IMR-90 (cell line): Measurements from ENCODE around the gene HOATZ. TPM values are rescaled to one million over a fixed set of nuclear protein-coding genes. Genes with fewer than 3 reads are reported as not detected.

Experiments used
- ATAC-seq: fragments of 200-7000 bp; cut with Tn5 transposase; 2 replicates; pipeline ENCODE4 v1.9.1; 2020; ENCODE audit warnings: low read depth, mild to moderate bottlenecking, moderate library complexity
- BruUV-seq: library from RNA; stranded (reverse); fragments of 400-500 nt; replicated peaks from 2 replicates; lab custom pipeline; 2021; lab: Mats Ljungman, UMichigan
- CTCF ChIA-PET: fragments of 300-600 bp; formaldehyde crosslinking; extraction: SDS; loops from one replicate; lab custom pipeline; 2021; ENCODE audit warnings: antibody characterized with exemption; lab: Yijun Ruan, JAX
- POLR2A ChIA-PET: fragments of 300-600 bp; sonication (Branson Sonifier 250); formaldehyde crosslinking; loops from one replicate; lab custom pipeline; 2022; ENCODE audit warnings: antibody characterized with exemption; ENCODE audit not compliant: unreplicated experiment; lab: Charles Lee
- DNase-seq: peaks from one replicate; pipeline ENCODE4 v3.0.0; 2013
- H2AFZ ChIP-seq: replicated peaks from 2 replicates; pipeline ENCODE3; 2013; ENCODE audit warnings: low read length, mild to moderate bottlenecking; ENCODE audit not compliant: poor library complexity
- H2AK5ac ChIP-seq: 2 replicates; pipeline ENCODE4 v1.6.1; 2013; ENCODE audit warnings: low read depth, low read length, inconsistent platforms
- H2AK9ac ChIP-seq: replicated peaks from 2 replicates; pipeline ENCODE3; 2013; ENCODE audit warnings: mild to moderate bottlenecking, low read depth, low read length, moderate library complexity; ENCODE audit not compliant: poor library complexity
- H2BK120ac ChIP-seq: 2 replicates; pipeline ENCODE4 v1.6.1; 2013; ENCODE audit warnings: low read depth, low read length, inconsistent platforms
- H2BK15ac ChIP-seq: 3 replicates; pipeline ENCODE4 v1.6.1; 2013; ENCODE audit warnings: low read depth, low read length, inconsistent platforms
- H2BK20ac ChIP-seq: 2 replicates; pipeline ENCODE4 v1.6.1; 2013; ENCODE audit warnings: low read depth, mild to moderate bottlenecking, inconsistent platforms, low read length, moderate library complexity
- H2BK5ac ChIP-seq: 2 replicates; pipeline ENCODE4 v1.6.1; 2013; ENCODE audit warnings: mild to moderate bottlenecking, low read depth, low read length, inconsistent platforms; ENCODE audit not compliant: poor library complexity, severe bottlenecking
- H3K14ac ChIP-seq: replicated peaks from 2 replicates; pipeline ENCODE4 v1.6.1; 2013; ENCODE audit warnings: low read depth, low read length, inconsistent platforms
- H3K18ac ChIP-seq: 2 replicates; pipeline ENCODE4 v1.6.1; 2013; ENCODE audit warnings: low read depth, low read length, control low read depth
- H3K23ac ChIP-seq: 2 replicates; pipeline ENCODE4 v1.6.1; 2013; ENCODE audit warnings: low read depth, low read length, inconsistent platforms
- H3K27ac ChIP-seq: 2 replicates; pipeline ENCODE4 v1.5.1; 2013; ENCODE audit warnings: mild to moderate bottlenecking, control low read depth, low read length; ENCODE audit not compliant: insufficient read depth
- H3K27me3 ChIP-seq: 2 replicates; pipeline ENCODE4 v1.6.1; 2013; ENCODE audit warnings: low read length; ENCODE audit not compliant: control insufficient read depth, insufficient read depth
- H3K36me3 ChIP-seq: 2 replicates; pipeline ENCODE4 v1.6.1; 2013; ENCODE audit warnings: low read length, mixed read lengths; ENCODE audit not compliant: control insufficient read depth, insufficient read depth
- H3K4ac ChIP-seq: 2 replicates; pipeline ENCODE4 v1.6.1; 2013; ENCODE audit warnings: low read depth, low read length, inconsistent platforms
- H3K4me1 ChIP-seq: 2 replicates; pipeline ENCODE4 v1.6.1; 2013; ENCODE audit warnings: low read length, mixed read lengths; ENCODE audit not compliant: control insufficient read depth, insufficient read depth
- H3K4me2 ChIP-seq: 2 replicates; pipeline ENCODE4 v1.6.1; 2013; ENCODE audit warnings: low read depth, mild to moderate bottlenecking, control low read depth, low read length, moderate library complexity
- H3K4me3 ChIP-seq: 2 replicates; pipeline ENCODE4 v1.5.1; 2013; ENCODE audit warnings: low read depth, mild to moderate bottlenecking, control low read depth, low read length, moderate library complexity; ENCODE audit not compliant: insufficient read depth
- H3K56ac ChIP-seq: 2 replicates; pipeline ENCODE4 v1.6.1; 2013; ENCODE audit warnings: low read length, inconsistent platforms; ENCODE audit not compliant: insufficient read depth; ENCODE audit errors: extremely low read depth
- H3K79me1 ChIP-seq, 2 experiments: 2 replicates each; pipeline ENCODE4 v1.6.1; 2013; ENCODE audit warnings: low read length in 2 of 2, inconsistent platforms in 1 of 2, low read depth in 1 of 2
- H3K9ac ChIP-seq: 2 replicates; pipeline ENCODE4 v1.6.1; 2013; ENCODE audit warnings: low read depth, low read length, control low read depth
- H3K9me1 ChIP-seq: 2 replicates; pipeline ENCODE4 v1.6.1; 2013; ENCODE audit warnings: low read length, inconsistent platforms; ENCODE audit not compliant: insufficient read depth
- H3K9me3 ChIP-seq: 2 replicates; pipeline ENCODE4 v1.6.1; 2013; ENCODE audit warnings: low read length; ENCODE audit not compliant: control insufficient read depth, insufficient read depth
- H4K20me1 ChIP-seq: 2 replicates; pipeline ENCODE4 v1.6.1; 2013; ENCODE audit warnings: low read length, inconsistent platforms; ENCODE audit not compliant: insufficient read depth
- H4K5ac ChIP-seq: 2 replicates; pipeline ENCODE4 v1.6.1; 2013; ENCODE audit warnings: mild to moderate bottlenecking, low read depth, low read length, control low read depth
- H4K8ac ChIP-seq, 2 experiments: 2 replicates each; pipeline ENCODE4 v1.6.1; 2013; ENCODE audit warnings: low read depth in 2 of 2, low read length in 2 of 2, control low read depth in 1 of 2, inconsistent platforms in 1 of 2
- H4K91ac ChIP-seq: 2 replicates; pipeline ENCODE4 v1.6.1; 2013; ENCODE audit warnings: low read depth, low read length, inconsistent platforms; ENCODE audit not compliant: insufficient read depth
- BHLHE40 ChIP-seq: fragments of 150-350 bp; IDR thresholded peaks from 2 replicates; pipeline ENCODE4 v1.6.1; 2016; ENCODE audit warnings: mild to moderate bottlenecking, low read depth, low read length
- CEBPB ChIP-seq: IDR thresholded peaks from 2 replicates; pipeline ENCODE4 v1.6.1; 2012; ENCODE audit warnings: low read depth, low read length, improper control_type of control experiment
- CHD1 ChIP-seq: IDR thresholded peaks from 2 replicates; pipeline ENCODE4 v1.6.1; 2012; ENCODE audit warnings: low read depth, low read length, improper control_type of control experiment
- CTCF ChIP-seq: conservative IDR thresholded peaks from 2 replicates; pipeline ENCODE4 v1.5.1; 2012; ENCODE audit warnings: mild to moderate bottlenecking, low read depth, low read length, improper control_type of control experiment
- FOS ChIP-seq: fragments of 150-350 bp; IDR thresholded peaks from 2 replicates; pipeline ENCODE4 v1.6.1; 2016; ENCODE audit warnings: low read depth, low read length
- MAFK ChIP-seq: IDR thresholded peaks from 2 replicates; pipeline ENCODE4 v1.6.1; 2012; ENCODE audit warnings: low read depth, low read length, improper control_type of control experiment
- MAZ ChIP-seq: IDR thresholded peaks from 2 replicates; pipeline ENCODE4 v1.6.1; 2012; ENCODE audit warnings: low read depth, mild to moderate bottlenecking, low read length, improper control_type of control experiment, moderate library complexity, borderline replicate concordance
- MXI1 ChIP-seq: IDR thresholded peaks from 2 replicates; pipeline ENCODE4 v1.6.1; 2012; ENCODE audit warnings: low read depth, mild to moderate bottlenecking, low read length, moderate library complexity, borderline replicate concordance
- NFE2L2 ChIP-seq: fragments of 150-350 bp; IDR thresholded peaks from 2 replicates; pipeline ENCODE4 v1.6.1; 2016; ENCODE audit warnings: low read depth, mild to moderate bottlenecking, low read length
- POLR2A ChIP-seq: IDR thresholded peaks from 2 replicates; pipeline ENCODE4 v1.6.1; 2012; ENCODE audit warnings: mild to moderate bottlenecking, low read depth, low read length
- RAD21 ChIP-seq: IDR thresholded peaks from 2 replicates; pipeline ENCODE4 v1.6.1; 2012; ENCODE audit warnings: low read length, improper control_type of control experiment
- RCOR1 ChIP-seq: IDR thresholded peaks from 2 replicates; pipeline ENCODE4 v1.6.1; 2012; ENCODE audit warnings: mild to moderate bottlenecking, low read length, improper control_type of control experiment; ENCODE audit not compliant: insufficient replicate concordance
- RFX5 ChIP-seq: IDR thresholded peaks from 2 replicates; pipeline ENCODE4 v1.8.0; 2012; ENCODE audit warnings: low read depth, mild to moderate bottlenecking, low read length, moderate library complexity
- SMC3 ChIP-seq: fragments of 150-350 bp; IDR thresholded peaks from 2 replicates; pipeline ENCODE4 v1.6.1; 2016; ENCODE audit warnings: low read depth, mild to moderate bottlenecking, antibody characterized with exemption, low read length, moderate library complexity
- WGBS, 2 experiments: methylation state at CpG; one replicate each; pipeline versions ENCODE4 v1.1.5 to v1.1.7; 2013; ENCODE audit warnings: missing lambda C conversion rate in 2 of 2; ENCODE audit not compliant: insufficient read length in 1 of 2; ENCODE audit errors: extremely low coverage in 2 of 2; 5-methylcytosine and 5-hydroxymethylcytosine counted together
- dilution Hi-C: fragments of 300-500 bp; cut with HindIII; formaldehyde crosslinking; loops from one replicate; pipeline ENCODE4 v1.14.3; 2018; ENCODE audit warnings: low sequenced_read_pairs; ENCODE audit not compliant: unreplicated experiment
- in situ Hi-C: fragments of 300-500 bp; cut with MboI; formaldehyde crosslinking; loops from 3 replicates; pipeline ENCODE4 v1.14.3; 2019; ENCODE audit warnings: low sequenced_read_pairs, inconsistent platforms, mixed read lengths
- intact Hi-C: fragments of 100-400 bp; cut with micrococcal nuclease; formaldehyde crosslinking; loops from 2 replicates; pipeline ENCODE4 v1.10.0; 2022
- polyA plus RNA-seq, 3 experiments: library from polyadenylated mRNA; depleted of rRNA; stranded (reverse); fragments of >200 nt; gene quantifications; 2 replicates each; pipeline ENCODE4 v1.2.3, GENCODE V29; 2012; ENCODE audit warnings: low replicate concordance in 1 of 3
- total RNA-seq: library from RNA; depleted of rRNA; stranded (reverse); fragments of >200 nt; gene quantifications from 2 replicates; pipeline ENCODE4 v1.2.3, GENCODE V29; 2012
- TF ChIP-seq, protein P1 (sequence below): fragments of 150-350 bp; IDR thresholded peaks from 2 replicates; pipeline ENCODE4 v1.6.1; 2017; ENCODE audit warnings: mild to moderate bottlenecking, antibody characterized with exemption, low read length, low read depth
- TF ChIP-seq, protein P2 (sequence below): fragments of 150-350 bp; IDR thresholded peaks from 2 replicates; pipeline ENCODE4 v1.6.1; 2016; ENCODE audit warnings: low read depth, mild to moderate bottlenecking, low read length, moderate library complexity, borderline replicate concordance

The HOATZ gene
- total and polyA plus RNA-seq, 2 of the 4 experiments (the other 2 are of a cell fraction) = not detected

DNA sequence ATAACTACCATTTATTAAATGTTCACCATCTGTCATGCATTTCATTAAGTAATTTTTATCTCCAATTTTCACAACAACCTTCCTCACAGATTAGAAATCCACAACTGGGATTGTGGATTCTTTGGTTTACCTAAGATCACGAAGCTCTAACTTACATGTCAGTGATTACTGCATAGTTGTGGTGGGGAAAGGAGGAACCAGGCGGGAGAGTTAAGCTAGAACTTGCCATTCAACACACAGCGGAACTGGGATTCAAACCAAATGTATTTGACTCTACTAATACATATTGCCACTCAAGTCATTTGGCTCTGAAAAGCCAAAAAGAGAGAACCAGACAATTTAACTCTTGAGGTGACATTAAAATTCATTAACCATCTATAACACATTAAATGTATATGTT, 15.5 kb downstream of the HOATZ start:
- H3K79me1 ChIP-seq = no peaks in the 10 kb centered on the region
- no peak for ATAC-seq
- H3K14ac ChIP-seq = peak overlapping the region; percentile 64; the same call in 1 of the 2 replicates
- no peak overlapping the region for H2AK5ac ChIP-seq
- no peak overlapping the region for H2AFZ ChIP-seq
- H3K4me3 ChIP-seq = no peak overlapping the region
- H2AK9ac ChIP-seq = no peak overlapping the region
- no peaks in the 10 kb centered on the region for H3K9me3 ChIP-seq
- no peak overlapping the region for H3K4me2 ChIP-seq
- H2BK15ac ChIP-seq = peak overlapping the region; percentile 35; the same call in 1 of the 3 replicates
- no peak overlapping the region; the same call in 1 of the 2 replicates for H4K5ac ChIP-seq
- no peak overlapping the region for H3K56ac ChIP-seq
- CTCF ChIA-PET = no interaction called here
- no TSS peak for BruUV-seq
- peaks cover 15% of the 10 kb centered on the region for H3K9me1 ChIP-seq
- H4K91ac ChIP-seq = no peak overlapping the region
- no peaks in the 10 kb centered on the region for H3K36me3 ChIP-seq
- peaks cover 3% of the 10 kb centered on the region; the same call in 1 of the 2 replicates for H3K4me1 ChIP-seq
- H3K9ac ChIP-seq = no peak overlapping the region
- peak overlapping the region; percentile 54 for H2BK120ac ChIP-seq
- intact Hi-C loops = no loop called here
- no peak overlapping the region for H2BK5ac ChIP-seq
- H3K18ac ChIP-seq = peak overlapping the region; percentile 79; the same call in 1 of the 2 replicates
- peak overlapping the region; percentile 39; the same call in 1 of the 2 replicates for H3K23ac ChIP-seq
- no CpG with 5 or more reads among the region's 3 CpGs for WGBS, 2 experiments
- in situ Hi-C loops = no loop called here
- H3K27me3 ChIP-seq = no peaks in the 10 kb centered on the region
- H3K27ac ChIP-seq = no peak overlapping the region
- POLR2A ChIA-PET = no interaction called here
- no peak for DNase-seq
- H2BK20ac ChIP-seq = peak overlapping the region; percentile 51; the same call in 1 of the 2 replicates
- peak overlapping the region; percentile 11; the same call in 1 of the 2 replicates for H3K4ac ChIP-seq
- TF ChIP-seq CTCF = no peak
- no peak for TF ChIP-seq POLR2A
- TF ChIP-seq BHLHE40 = no peak
- TF ChIP-seq RFX5 = no peak
- TF ChIP-seq FOS = no peak
- TF ChIP-seq RCOR1 = no peak
- TF ChIP-seq MAZ = no peak
- no peak for TF ChIP-seq SMC3
- no peak for TF ChIP-seq MXI1
- TF ChIP-seq, protein P1, sequence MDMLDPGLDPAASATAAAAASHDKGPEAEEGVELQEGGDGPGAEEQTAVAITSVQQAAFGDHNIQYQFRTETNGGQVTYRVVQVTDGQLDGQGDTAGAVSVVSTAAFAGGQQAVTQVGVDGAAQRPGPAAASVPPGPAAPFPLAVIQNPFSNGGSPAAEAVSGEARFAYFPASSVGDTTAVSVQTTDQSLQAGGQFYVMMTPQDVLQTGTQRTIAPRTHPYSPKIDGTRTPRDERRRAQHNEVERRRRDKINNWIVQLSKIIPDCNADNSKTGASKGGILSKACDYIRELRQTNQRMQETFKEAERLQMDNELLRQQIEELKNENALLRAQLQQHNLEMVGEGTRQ = no peak
- TF ChIP-seq RAD21 = no peak
- no peak for TF ChIP-seq MAFK
- TF ChIP-seq, protein P2, sequence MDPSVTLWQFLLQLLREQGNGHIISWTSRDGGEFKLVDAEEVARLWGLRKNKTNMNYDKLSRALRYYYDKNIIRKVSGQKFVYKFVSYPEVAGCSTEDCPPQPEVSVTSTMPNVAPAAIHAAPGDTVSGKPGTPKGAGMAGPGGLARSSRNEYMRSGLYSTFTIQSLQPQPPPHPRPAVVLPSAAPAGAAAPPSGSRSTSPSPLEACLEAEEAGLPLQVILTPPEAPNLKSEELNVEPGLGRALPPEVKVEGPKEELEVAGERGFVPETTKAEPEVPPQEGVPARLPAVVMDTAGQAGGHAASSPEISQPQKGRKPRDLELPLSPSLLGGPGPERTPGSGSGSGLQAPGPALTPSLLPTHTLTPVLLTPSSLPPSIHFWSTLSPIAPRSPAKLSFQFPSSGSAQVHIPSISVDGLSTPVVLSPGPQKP = no peak
- no peak for TF ChIP-seq CEBPB
- no peak for TF ChIP-seq NFE2L2
- no peak for TF ChIP-seq CHD1
- no peak overlapping the region for H4K8ac ChIP-seq
- dilution Hi-C loops = no loop called here
- no peaks in the 10 kb centered on the region for H4K20me1 ChIP-seq
